CD4-positive, CD25-positive, alpha-beta regulatory T cell (primary cell): ENCODE data around the gene CYP2W1. TPM values are rescaled to one million over a fixed set of nuclear protein-coding genes. Genes with fewer than 3 reads are reported as not detected.
"Not testable (repeated sequence)": the region's sequence is repeated elsewhere in the genome, so short reads cannot be mapped to it uniquely, and the experiment has no call there.

Experiments
- ATAC-seq, 2 donors: fragments of 150-1000 bp; cut with Tn5 transposase; one replicate each; pipeline ENCODE4 v1.10.0; 2021; ENCODE audit warnings: low read depth in 2 of 2, moderate number of reproducible peaks in 2 of 2, moderate library complexity in 1 of 2
- DNase-seq, 3 donors: peaks; one replicate each; pipeline versions ENCODE4 v3.0.0 to v3.0.0-alpha.2; 2012 to 2022; ENCODE audit warnings: mixed read lengths in 1 of 3
- H3K27ac ChIP-seq: one replicate; pipeline ENCODE4 v1.7.0; 2013; ENCODE audit warnings: mild to moderate bottlenecking, low read length; ENCODE audit not compliant: insufficient read depth, poor library complexity, severe bottlenecking
- H3K27me3 ChIP-seq: one replicate; pipeline ENCODE4 v1.7.0; 2013; ENCODE audit warnings: low read length; ENCODE audit not compliant: control insufficient read depth, insufficient read depth
- H3K36me3 ChIP-seq: one replicate; pipeline ENCODE4 v1.7.0; 2013; ENCODE audit warnings: mild to moderate bottlenecking, low read length, moderate library complexity; ENCODE audit not compliant: control insufficient read depth, insufficient read depth
- H3K4me1 ChIP-seq: 2 replicates; pipeline ENCODE4 v1.7.0; 2013; ENCODE audit warnings: mild to moderate bottlenecking, low read length; ENCODE audit not compliant: insufficient read depth, control insufficient read depth, poor library complexity, severe bottlenecking
- H3K4me3 ChIP-seq: one replicate; pipeline ENCODE4 v1.7.0; 2013; ENCODE audit warnings: low read depth, mild to moderate bottlenecking, low read length, moderate library complexity
- H3K9me3 ChIP-seq, 2 experiments: 1 replicate in 1 of 2; 2 replicates in 1 of 2; pipeline ENCODE4 v1.7.0; 2013; ENCODE audit warnings: low read length in 2 of 2, mild to moderate bottlenecking in 1 of 2, moderate library complexity in 1 of 2; ENCODE audit not compliant: control insufficient read depth in 2 of 2
- H3K27ac Mint-ChIP-seq, 3 donors: one replicate each; pipeline ENCODE4 v1.8.0; 2020 to 2022; ENCODE audit warnings: mild to moderate bottlenecking in 3 of 3, mixed read lengths in 3 of 3, moderate library complexity in 2 of 3
- H3K27me3 Mint-ChIP-seq: one replicate; pipeline ENCODE4 v1.8.0; 2022; ENCODE audit warnings: mild to moderate bottlenecking, mixed read lengths
- H3K36me3 Mint-ChIP-seq: one replicate; pipeline ENCODE4 v1.8.0; 2020; ENCODE audit warnings: mixed read lengths
- H3K4me1 Mint-ChIP-seq, 4 donors: one replicate each; pipeline ENCODE4 v1.8.0; 2020 to 2022; ENCODE audit warnings: mixed read lengths in 4 of 4, mild to moderate bottlenecking in 1 of 4
- H3K4me3 Mint-ChIP-seq, 4 donors: one replicate each; pipeline ENCODE4 v1.8.0; 2020 to 2022; ENCODE audit warnings: mild to moderate bottlenecking in 4 of 4, mixed read lengths in 4 of 4, moderate library complexity in 3 of 4
- H3K9me3 Mint-ChIP-seq, 7 donors: one replicate each; pipeline ENCODE4 v1.8.0; 2020 to 2022; ENCODE audit warnings: mixed read lengths in 7 of 7, mild to moderate bottlenecking in 3 of 7, moderate library complexity in 2 of 7
- polyA plus RNA-seq, 4 donors: library from polyadenylated mRNA; unstranded; fragments of 300-500 nt; fragmentation: Illumina TruSeq; gene quantifications; one replicate each; pipeline ENCODE4 v1.2.3, GENCODE V29; 2021
- total RNA-seq: library from RNA; stranded (reverse); gene quantifications from one replicate; pipeline ENCODE4 v1.2.3, GENCODE V29; 2022

Gene CYP2W1
- total and polyA plus RNA-seq, 5 donors from 2014 or later, result not detected

- Histone ChIP-seq H3K4me1 (peaks cover 7% of the 10 kb centered on the region), H3K27ac (no peak overlapping the region), H3K36me3 (no peaks in the 10 kb centered on the region), H3K4me3 (no peak overlapping the region), H3K27me3 (no peaks in the 10 kb centered on the region), H3K9me3 (no peaks in the 10 kb centered on the region)
- Mint-ChIP-seq H3K4me1 (peaks cover 0 to 5% (median 2%) of the 10 kb centered on the region in 4 donors), H3K9me3 (no peaks in the 10 kb centered on the region), H3K4me3 (no peak overlapping the region), H3K27me3 (no peaks in the 10 kb centered on the region), H3K27ac (no peak overlapping the region), H3K36me3 (peaks cover 4% of the 10 kb centered on the region)
- DNase-seq (no peak), ATAC-seq (no peak)
Observed at GRCh38 chr7:995571-995970, 12.6 kb downstream of the CYP2W1 start.

GRCh38 chr7:996079-996872 is 13.3 kb downstream of the CYP2W1 start:
- no peaks in the 10 kb centered on the region for H3K9me3 ChIP-seq
- H3K4me3 ChIP-seq, result no peak overlapping the region
- peaks cover 4% of the 10 kb centered on the region for H3K36me3 Mint-ChIP-seq
- H3K27me3 Mint-ChIP-seq, result no peaks in the 10 kb centered on the region
- H3K27me3 ChIP-seq, result no peaks in the 10 kb centered on the region
- H3K27ac Mint-ChIP-seq, result no peak overlapping the region
- H3K4me1 Mint-ChIP-seq, result peaks cover 0 to 5% (median 2%) of the 10 kb centered on the region in 4 donors
- DNase-seq (no peak), ATAC-seq (no peak)
- H3K4me1 ChIP-seq, result peaks cover 7% of the 10 kb centered on the region
- no peak overlapping the region for H3K27ac ChIP-seq
- H3K36me3 ChIP-seq, result no peaks in the 10 kb centered on the region
- no peaks in the 10 kb centered on the region for H3K9me3 Mint-ChIP-seq
- no peak overlapping the region for H3K4me3 Mint-ChIP-seq

GRCh38 chr7:997404-998395 is 14.7 kb downstream of the CYP2W1 start:
- no peak for DNase-seq
- no peaks in the 10 kb centered on the region for H3K9me3 Mint-ChIP-seq
- no peak overlapping the region for H3K4me3 Mint-ChIP-seq
- Histone ChIP-seq H3K9me3 (no peaks in the 10 kb centered on the region), H3K36me3 (no peaks in the 10 kb centered on the region), H3K4me3 (no peak overlapping the region), H3K27ac (no peak overlapping the region), H3K27me3 (no peaks in the 10 kb centered on the region), H3K4me1 (peaks cover 7% of the 10 kb centered on the region)
- no peaks in the 10 kb centered on the region for H3K27me3 Mint-ChIP-seq
- peaks cover 4% of the 10 kb centered on the region for H3K36me3 Mint-ChIP-seq
- H3K4me1 Mint-ChIP-seq, result peaks cover 0 to 5% (median 2%) of the 10 kb centered on the region in 4 donors
- no peak for ATAC-seq
- H3K27ac Mint-ChIP-seq, result no peak overlapping the region

- H3K4me1 ChIP-seq, result no peaks in the 10 kb centered on the region
- H3K36me3 Mint-ChIP-seq, result peaks cover 4% of the 10 kb centered on the region
- no peak for ATAC-seq
- H3K9me3 Mint-ChIP-seq, result no peaks in the 10 kb centered on the region
- no peak overlapping the region for H3K27ac Mint-ChIP-seq
- no peaks in the 10 kb centered on the region for H3K4me1 Mint-ChIP-seq
- DNase-seq, result no peak
- no peaks in the 10 kb centered on the region for H3K27me3 Mint-ChIP-seq
- no peak overlapping the region for H3K4me3 Mint-ChIP-seq
- H3K4me3 ChIP-seq, result no peak overlapping the region
- H3K9me3 ChIP-seq, result no peaks in the 10 kb centered on the region
- H3K36me3 ChIP-seq, result no peaks in the 10 kb centered on the region
- no peak overlapping the region for H3K27ac ChIP-seq
- H3K27me3 ChIP-seq, result no peaks in the 10 kb centered on the region
Observed at GRCh38 chr7:999149-999879, 16.3 kb downstream of the CYP2W1 start.

GRCh38 chr7:999941-1000935 is 17.3 kb downstream of the CYP2W1 start:
- H3K27ac Mint-ChIP-seq, result peak overlapping the region in 1 of 3 donors; percentile 77
- no peak for ATAC-seq

GRCh38 chr7:1001069-1001770 is 18.2 kb downstream of the CYP2W1 start:
- H3K4me3 Mint-ChIP-seq, H3K27me3 Mint-ChIP-seq, H3K27ac Mint-ChIP-seq, H3K4me3 ChIP-seq, H3K27me3 ChIP-seq, DNase-seq, H3K9me3 Mint-ChIP-seq, H3K36me3 Mint-ChIP-seq, H3K27ac ChIP-seq, H3K4me1 Mint-ChIP-seq, ATAC-seq, H3K9me3 ChIP-seq, H3K36me3 ChIP-seq, H3K4me1 ChIP-seq: not testable (repeated sequence)

More at GRCh38 chr7:999941-1000935, 17.3 kb downstream of the CYP2W1 start:
- no peaks in the 10 kb centered on the region for H3K9me3 ChIP-seq
- H3K4me1 Mint-ChIP-seq, result no peaks in the 10 kb centered on the region
- no peaks in the 10 kb centered on the region for H3K36me3 ChIP-seq
- no peaks in the 10 kb centered on the region for H3K9me3 Mint-ChIP-seq
- H3K27me3 Mint-ChIP-seq, result no peaks in the 10 kb centered on the region
- peaks cover 4% of the 10 kb centered on the region for H3K36me3 Mint-ChIP-seq
- no peaks in the 10 kb centered on the region for H3K27me3 ChIP-seq
- H3K4me3 Mint-ChIP-seq, result peak overlapping the region in 1 of 4 donors; percentile 77
- H3K4me1 ChIP-seq, result no peaks in the 10 kb centered on the region
- DNase-seq, result no peak
- no peak overlapping the region for H3K27ac ChIP-seq
- no peak overlapping the region for H3K4me3 ChIP-seq
